ENCODE results near the gene SMARCAL1. TPM values are rescaled to one million over a fixed set of nuclear protein-coding genes. Genes with fewer than 3 reads are reported as not detected.

SMARCAL1 gene
- total and polyA plus RNA-seq, 9 donors, result 9.0 to 22.7 (median 20.3) TPM

- H3K36me3 ChIP-seq (ENCODE audit: control insufficient read depth, insufficient read depth, low read length), result peaks cover 53% of the 10 kb centered on the region
- no peak for DNase-seq
- no peak overlapping the region for H3K4me3 ChIP-seq (ENCODE audit: low read length)
- no peaks in the 10 kb centered on the region for H3K27me3 ChIP-seq (ENCODE audit: control insufficient read depth, insufficient read depth, low read length)
- H3K27ac ChIP-seq (ENCODE audit: low read length), result no peak overlapping the region
- 100% methylated on average over 1 of the region's 3 CpGs for WGBS (ENCODE audit: insufficient coverage)
- no peaks in the 10 kb centered on the region for H3K4me1 ChIP-seq (ENCODE audit: control insufficient read depth, insufficient read depth, low read length)
- no peaks in the 10 kb centered on the region for H3K9me3 ChIP-seq (replicated peaks; ENCODE audit: control insufficient read depth, low read depth, low read length)
Measured at GRCh38 chr2:216447293-216447692, 35.0 kb downstream of the SMARCAL1 start.

- H3K27me3 ChIP-seq (ENCODE audit: control insufficient read depth, insufficient read depth, low read length), result no peaks in the 10 kb centered on the region
- H3K4me3 ChIP-seq (ENCODE audit: low read length), result no peak overlapping the region
- no peak overlapping the region for H3K27ac ChIP-seq (ENCODE audit: low read length)
- H3K9me3 ChIP-seq (replicated peaks; ENCODE audit: control insufficient read depth, low read depth, low read length), result no peaks in the 10 kb centered on the region
- no peaks in the 10 kb centered on the region for H3K4me1 ChIP-seq (ENCODE audit: control insufficient read depth, insufficient read depth, low read length)
- no peak for DNase-seq
- H3K36me3 ChIP-seq (ENCODE audit: control insufficient read depth, insufficient read depth, low read length), result peaks cover 63% of the 10 kb centered on the region
Measured at GRCh38 chr2:216448829-216449228, 36.5 kb downstream of the SMARCAL1 start.

- no peak for DNase-seq
- no peak overlapping the region for H3K27ac ChIP-seq (ENCODE audit: low read length)
- peaks cover 72% of the 10 kb centered on the region for H3K36me3 ChIP-seq (ENCODE audit: control insufficient read depth, insufficient read depth, low read length)
- no peaks in the 10 kb centered on the region for H3K4me1 ChIP-seq (ENCODE audit: control insufficient read depth, insufficient read depth, low read length)
- H3K27me3 ChIP-seq (ENCODE audit: control insufficient read depth, insufficient read depth, low read length), result no peaks in the 10 kb centered on the region
- H3K4me3 ChIP-seq (ENCODE audit: low read length), result no peak overlapping the region
- peaks cover 4% of the 10 kb centered on the region for H3K9me3 ChIP-seq (replicated peaks; ENCODE audit: control insufficient read depth, low read depth, low read length)
Measured at GRCh38 chr2:216450346-216450745, 38.1 kb downstream of the SMARCAL1 start.

GRCh38 chr2:216450784-216451183 lies 38.5 kb downstream of the SMARCAL1 start:
- H3K4me3 ChIP-seq (ENCODE audit: low read length), result no peak overlapping the region
- H3K4me1 ChIP-seq (ENCODE audit: control insufficient read depth, insufficient read depth, low read length), result no peaks in the 10 kb centered on the region
- H3K27ac ChIP-seq (ENCODE audit: low read length), result no peak overlapping the region
- DNase-seq, result no peak
- H3K9me3 ChIP-seq (replicated peaks; ENCODE audit: control insufficient read depth, low read depth, low read length), result peaks cover 4% of the 10 kb centered on the region
- 98% methylated on average over 7 of the region's 7 CpGs for WGBS (ENCODE audit: insufficient coverage)
- H3K27me3 ChIP-seq (ENCODE audit: control insufficient read depth, insufficient read depth, low read length), result no peaks in the 10 kb centered on the region
- H3K36me3 ChIP-seq (ENCODE audit: control insufficient read depth, insufficient read depth, low read length), result peaks cover 70% of the 10 kb centered on the region

- Histone ChIP-seq H3K4me3 (ENCODE audit: low read length) (no peak overlapping the region), H3K36me3 (ENCODE audit: control insufficient read depth, insufficient read depth, low read length) (peaks cover 46% of the 10 kb centered on the region), H3K9me3 (replicated peaks; ENCODE audit: control insufficient read depth, low read depth, low read length) (peaks cover 4% of the 10 kb centered on the region), H3K27me3 (ENCODE audit: control insufficient read depth, insufficient read depth, low read length) (no peaks in the 10 kb centered on the region), H3K27ac (ENCODE audit: low read length) (no peak overlapping the region), H3K4me1 (ENCODE audit: control insufficient read depth, insufficient read depth, low read length) (no peaks in the 10 kb centered on the region)
- no peak for DNase-seq
- 100% methylated on average over 2 of the region's 4 CpGs for WGBS (ENCODE audit: insufficient coverage)
Measured at GRCh38 chr2:216453955-216454614, 41.8 kb downstream of the SMARCAL1 start.

- Histone ChIP-seq H3K36me3 (ENCODE audit: control insufficient read depth, insufficient read depth, low read length) (peaks cover 25% of the 10 kb centered on the region), H3K4me3 (ENCODE audit: low read length) (no peak overlapping the region), H3K27me3 (ENCODE audit: control insufficient read depth, insufficient read depth, low read length) (no peaks in the 10 kb centered on the region), H3K9me3 (replicated peaks; ENCODE audit: control insufficient read depth, low read depth, low read length) (no peaks in the 10 kb centered on the region), H3K27ac (ENCODE audit: low read length) (no peak overlapping the region), H3K4me1 (ENCODE audit: control insufficient read depth, insufficient read depth, low read length) (no peaks in the 10 kb centered on the region)
- WGBS (ENCODE audit: insufficient coverage), result 67% methylated on average over 1 of the region's 2 CpGs
- DNase-seq, result no peak
Measured at GRCh38 chr2:216463148-216463547, 50.9 kb downstream of the SMARCAL1 start.

- Histone ChIP-seq H3K4me1 (ENCODE audit: control insufficient read depth, insufficient read depth, low read length) (no peaks in the 10 kb centered on the region), H3K9me3 (replicated peaks; ENCODE audit: control insufficient read depth, low read depth, low read length) (no peaks in the 10 kb centered on the region), H3K27me3 (ENCODE audit: control insufficient read depth, insufficient read depth, low read length) (no peaks in the 10 kb centered on the region), H3K4me3 (ENCODE audit: low read length) (no peak overlapping the region), H3K36me3 (ENCODE audit: control insufficient read depth, insufficient read depth, low read length) (peaks cover 25% of the 10 kb centered on the region), H3K27ac (ENCODE audit: low read length) (no peak overlapping the region)
- 90% methylated on average over 3 of the region's 6 CpGs for WGBS (ENCODE audit: insufficient coverage)
- DNase-seq, result no peak
Measured at GRCh38 chr2:216464104-216464720, 51.9 kb downstream of the SMARCAL1 start.

- DNase-seq, result no peak
- no peaks in the 10 kb centered on the region for H3K4me1 ChIP-seq (ENCODE audit: control insufficient read depth, insufficient read depth, low read length)
- H3K9me3 ChIP-seq (replicated peaks; ENCODE audit: control insufficient read depth, low read depth, low read length), result no peaks in the 10 kb centered on the region
- H3K4me3 ChIP-seq (ENCODE audit: low read length), result no peak overlapping the region
- 42% methylated on average over 2 of the region's 5 CpGs for WGBS (ENCODE audit: insufficient coverage)
- H3K27ac ChIP-seq (ENCODE audit: low read length), result no peak overlapping the region
- peaks cover 32% of the 10 kb centered on the region for H3K36me3 ChIP-seq (ENCODE audit: control insufficient read depth, insufficient read depth, low read length)
- H3K27me3 ChIP-seq (ENCODE audit: control insufficient read depth, insufficient read depth, low read length), result no peaks in the 10 kb centered on the region
Measured at GRCh38 chr2:216465579-216466195, 53.4 kb downstream of the SMARCAL1 start.

- H3K27me3 ChIP-seq (ENCODE audit: control insufficient read depth, insufficient read depth, low read length), result no peaks in the 10 kb centered on the region
- H3K27ac ChIP-seq (ENCODE audit: low read length), result no peak overlapping the region
- H3K9me3 ChIP-seq (replicated peaks; ENCODE audit: control insufficient read depth, low read depth, low read length), result no peaks in the 10 kb centered on the region
- H3K4me1 ChIP-seq (ENCODE audit: control insufficient read depth, insufficient read depth, low read length), result no peaks in the 10 kb centered on the region
- no peak for DNase-seq
- peaks cover 36% of the 10 kb centered on the region for H3K36me3 ChIP-seq (ENCODE audit: control insufficient read depth, insufficient read depth, low read length)
- 85% methylated on average over 4 of the region's 4 CpGs for WGBS (ENCODE audit: insufficient coverage)
- no peak overlapping the region for H3K4me3 ChIP-seq (ENCODE audit: low read length)
Measured at GRCh38 chr2:216467845-216468244, 55.6 kb downstream of the SMARCAL1 start.

- Histone ChIP-seq H3K27me3 (ENCODE audit: control insufficient read depth, insufficient read depth, low read length) (no peaks in the 10 kb centered on the region), H3K4me1 (ENCODE audit: control insufficient read depth, insufficient read depth, low read length) (no peaks in the 10 kb centered on the region), H3K27ac (ENCODE audit: low read length) (no peak overlapping the region), H3K36me3 (ENCODE audit: control insufficient read depth, insufficient read depth, low read length) (peaks cover 29% of the 10 kb centered on the region), H3K9me3 (replicated peaks; ENCODE audit: control insufficient read depth, low read depth, low read length) (no peaks in the 10 kb centered on the region), H3K4me3 (ENCODE audit: low read length) (no peak overlapping the region)
- DNase-seq, result no peak
Measured at GRCh38 chr2:216469661-216470060, 57.4 kb downstream of the SMARCAL1 start.
